T-helper 2 cell (primary cell): ENCODE measurements around the gene WASF2.
A peak's percentile ranks its signal among the peaks of the same experiment; 100 is the strongest.
"Not testable (repeated sequence)": the region's sequence is repeated elsewhere in the genome, so short reads cannot be mapped to it uniquely, and the experiment has no call there.

Experiments
- DNase-seq, 5 experiments: peaks; one replicate each; pipeline versions ENCODE4 v3.0.0 to v3.0.0-alpha.2; 2012 to 2022

The WASF2 gene

DNA sequence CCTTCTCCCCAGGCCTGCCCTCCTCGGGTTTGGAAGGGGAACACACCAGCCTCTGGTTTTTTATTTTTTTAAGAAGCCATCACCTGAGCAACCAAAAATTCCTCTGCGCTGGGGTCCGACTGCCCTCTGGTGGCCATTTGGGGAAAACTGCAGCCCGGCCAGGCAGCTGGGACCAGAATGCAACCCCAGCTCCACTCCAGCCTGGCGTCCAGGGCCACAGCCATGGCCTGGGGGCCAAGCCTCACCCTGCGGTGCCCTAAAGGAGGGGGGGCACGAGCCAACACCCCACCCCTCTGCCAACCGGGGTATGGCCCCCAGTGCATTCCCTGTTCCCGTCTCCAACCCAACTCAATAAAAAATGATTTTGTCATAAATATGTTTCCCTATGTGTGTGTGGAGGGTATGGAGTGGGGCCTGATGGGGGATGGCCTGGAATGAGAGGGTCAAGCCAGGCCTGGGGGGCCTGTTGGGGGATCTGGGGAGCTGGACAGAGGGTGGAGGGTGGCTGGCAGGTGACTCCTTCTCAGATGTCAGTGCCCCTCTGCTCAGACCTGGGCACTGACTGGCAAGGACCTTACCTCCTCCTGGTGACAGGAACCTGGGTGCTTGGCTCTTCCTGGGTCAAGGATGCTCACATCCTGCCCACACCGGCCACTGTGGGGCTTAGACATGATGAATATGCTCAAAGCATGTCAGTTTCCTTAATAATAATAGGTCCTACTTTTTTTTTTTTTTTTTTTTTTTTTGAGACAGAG is 94.3 kb downstream of the WASF2 start:
- DNase-seq, result peak; percentile 50 to 75 (median 70)

DNA sequence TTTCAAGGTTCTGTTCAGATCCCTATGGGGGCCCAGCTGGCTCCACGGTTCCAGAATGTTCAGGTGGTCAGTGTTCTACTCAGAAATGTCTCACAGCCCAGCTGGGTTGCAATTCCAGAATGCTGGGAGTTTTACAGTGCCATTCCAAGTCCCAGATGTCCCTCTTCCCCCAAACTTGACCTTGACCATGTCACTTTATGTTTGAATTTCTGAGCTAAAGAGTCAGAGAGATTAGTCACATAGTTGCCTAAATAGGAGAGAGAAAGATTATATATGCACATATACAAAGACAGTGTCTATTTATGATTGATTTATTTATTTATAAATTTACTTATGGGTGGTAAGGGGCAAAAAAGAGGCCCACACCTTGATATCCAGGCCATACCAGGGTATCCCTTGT is 95.0 kb downstream of the WASF2 start:
- no peak for DNase-seq

DNA sequence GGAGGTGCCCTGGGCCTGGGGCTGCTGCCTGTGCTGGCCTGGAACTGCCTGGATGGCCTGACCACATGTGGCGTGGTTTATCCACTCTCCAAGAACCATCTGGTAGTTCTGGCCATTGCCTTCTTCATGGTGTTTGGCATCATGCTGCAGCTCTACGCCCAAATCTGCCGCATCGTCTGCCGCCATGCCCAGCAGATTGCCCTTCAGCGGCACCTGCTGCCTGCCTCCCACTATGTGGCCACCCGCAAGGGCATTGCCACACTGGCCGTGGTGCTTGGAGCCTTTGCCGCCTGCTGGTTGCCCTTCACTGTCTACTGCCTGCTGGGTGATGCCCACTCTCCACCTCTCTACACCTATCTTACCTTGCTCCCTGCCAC is 95.7 kb downstream of the WASF2 start:
- DNase-seq, result no peak

DNA sequence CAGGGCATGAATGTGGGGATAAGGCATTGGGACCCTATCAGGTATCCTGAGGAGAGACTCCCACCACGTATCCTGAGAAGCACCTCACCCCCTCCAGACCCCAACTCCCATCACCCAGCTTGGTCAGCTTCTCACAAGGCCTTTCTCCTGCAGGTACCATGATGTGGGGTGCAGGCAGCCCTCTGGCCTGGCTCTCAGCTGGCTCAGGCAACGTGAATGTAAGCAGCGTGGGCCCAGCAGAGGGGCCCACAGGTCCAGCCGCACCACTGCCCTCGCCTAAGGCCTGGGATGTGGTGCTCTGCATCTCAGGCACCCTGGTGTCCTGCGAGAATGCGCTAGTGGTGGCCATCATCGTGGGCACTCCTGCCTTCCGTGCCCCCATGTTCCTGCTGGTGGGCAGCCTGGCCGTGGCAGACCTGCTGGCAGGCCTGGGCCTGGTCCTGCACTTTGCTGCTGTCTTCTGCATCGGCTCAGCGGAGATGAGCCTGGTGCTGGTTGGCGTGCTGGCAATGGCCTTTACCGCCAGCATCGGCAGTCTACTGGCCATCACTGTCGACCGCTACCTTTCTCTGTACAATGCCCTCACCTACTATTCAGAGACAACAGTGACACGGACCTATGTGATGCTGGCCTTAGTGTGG is 96.2 kb downstream of the WASF2 start:
- no peak for DNase-seq

DNA sequence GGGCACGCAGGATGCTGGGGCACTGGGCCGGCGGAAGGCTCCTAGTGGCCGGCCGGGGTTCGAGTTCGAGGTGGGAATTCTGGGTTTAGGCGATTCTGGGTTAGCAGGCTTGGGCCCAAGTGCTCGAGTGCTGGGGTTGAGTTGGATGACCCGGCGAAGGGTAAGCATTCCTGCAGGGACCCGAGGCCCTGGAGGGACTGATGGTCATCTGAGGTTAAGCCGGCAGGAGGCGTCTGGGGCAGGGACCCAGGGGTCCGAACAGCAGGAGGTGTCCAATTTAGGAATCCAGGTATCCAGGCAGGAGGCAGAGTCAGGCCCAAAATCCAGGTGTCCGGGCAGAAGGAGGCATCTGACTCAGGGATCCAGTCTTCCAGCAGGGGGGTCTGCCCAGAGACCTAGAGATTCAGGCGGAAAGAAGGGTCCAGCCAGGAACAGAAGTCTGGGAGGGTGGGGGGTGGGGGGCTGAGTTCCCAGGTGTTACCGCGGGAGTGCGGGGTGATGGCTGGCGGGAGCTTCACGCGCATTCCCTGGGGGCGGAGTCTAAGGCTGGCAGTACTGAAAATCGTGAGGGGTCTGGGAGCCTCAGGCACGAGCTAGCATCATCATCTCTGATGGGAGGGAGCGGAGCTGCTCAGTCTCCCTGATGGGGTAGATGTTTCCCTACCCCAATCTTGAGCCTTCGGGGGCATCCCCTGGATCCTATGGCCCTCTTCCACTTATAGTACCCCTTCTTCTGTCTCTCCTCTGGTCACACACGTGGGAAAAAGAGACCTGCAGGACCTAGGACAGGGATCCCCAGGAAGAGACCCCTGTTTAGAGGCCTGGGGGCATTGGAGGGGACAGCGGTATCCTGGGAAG is 97.0 kb downstream of the WASF2 start:
- no peak for DNase-seq

DNA sequence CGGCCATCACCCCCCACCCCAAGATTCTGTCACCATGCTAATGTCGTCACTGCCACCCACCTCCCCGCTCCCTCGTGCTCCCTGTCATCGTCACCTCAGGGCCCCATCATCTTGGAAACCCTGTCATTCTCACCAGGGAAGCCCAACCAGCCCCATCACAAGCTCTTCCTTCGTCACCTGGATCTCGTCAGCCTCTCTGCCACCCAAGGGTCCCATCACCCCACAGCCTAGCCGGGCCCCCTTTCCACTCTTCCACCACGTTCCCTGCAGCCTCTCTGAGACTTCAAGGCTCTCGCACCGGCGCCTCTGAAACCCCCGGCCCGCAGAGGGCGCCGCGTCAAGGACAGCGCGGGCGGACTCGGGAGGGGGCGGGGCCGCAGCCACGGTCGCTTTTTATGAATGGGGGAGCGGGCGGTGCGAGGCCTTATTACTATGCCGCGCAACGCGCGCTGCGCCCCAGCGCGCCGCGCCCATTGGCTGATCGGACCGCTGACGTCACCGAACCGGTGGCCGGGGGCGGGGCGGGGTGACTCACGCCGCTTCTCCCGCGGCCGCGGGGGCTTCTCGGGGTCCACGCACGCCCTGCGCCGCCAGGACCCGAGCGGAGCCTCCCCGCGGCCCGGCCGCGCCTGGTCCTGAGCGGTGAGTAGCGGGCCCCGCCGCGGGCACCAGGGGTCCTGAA is 97.7 kb downstream of the WASF2 start, which contains the start of gene GPR3:
GPR3 (plus strand) TSS at position 527 of the 682 bp plus-strand sequence. CDS start 1,177 bp downstream, outside the sequence.
- peak; percentile 84 to 94 (median 91) for DNase-seq

DNA sequence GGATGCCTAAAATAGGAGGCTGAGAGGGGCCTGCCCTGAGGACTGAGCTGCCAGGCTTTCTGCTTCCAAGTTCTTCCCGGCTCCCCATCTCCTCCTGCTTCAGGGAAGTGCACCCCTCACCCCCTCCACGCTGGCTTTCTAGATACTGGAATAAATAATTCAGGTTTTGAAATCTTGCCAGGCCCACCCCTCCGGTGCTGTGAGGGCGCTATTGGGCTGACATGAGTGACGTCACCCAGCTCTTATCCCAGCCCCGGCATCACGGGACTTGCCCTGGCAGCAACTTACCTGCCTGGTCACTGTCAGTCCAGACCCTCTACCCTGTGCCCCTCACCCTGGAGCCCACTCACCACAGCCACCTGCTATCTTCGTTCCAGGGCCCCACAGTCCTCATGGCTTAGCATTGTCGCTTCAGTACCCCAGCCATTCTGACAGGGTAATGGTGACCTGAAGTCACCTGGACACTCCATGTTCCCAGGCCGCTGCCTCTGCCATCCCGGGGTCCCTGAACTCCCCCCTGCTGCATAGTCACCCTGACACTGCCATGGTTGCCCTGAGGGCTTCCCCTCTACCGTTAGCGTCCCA is 98.4 kb downstream of the WASF2 start:
- peak in 1 of 5 experiments; percentile 34 for DNase-seq

DNA sequence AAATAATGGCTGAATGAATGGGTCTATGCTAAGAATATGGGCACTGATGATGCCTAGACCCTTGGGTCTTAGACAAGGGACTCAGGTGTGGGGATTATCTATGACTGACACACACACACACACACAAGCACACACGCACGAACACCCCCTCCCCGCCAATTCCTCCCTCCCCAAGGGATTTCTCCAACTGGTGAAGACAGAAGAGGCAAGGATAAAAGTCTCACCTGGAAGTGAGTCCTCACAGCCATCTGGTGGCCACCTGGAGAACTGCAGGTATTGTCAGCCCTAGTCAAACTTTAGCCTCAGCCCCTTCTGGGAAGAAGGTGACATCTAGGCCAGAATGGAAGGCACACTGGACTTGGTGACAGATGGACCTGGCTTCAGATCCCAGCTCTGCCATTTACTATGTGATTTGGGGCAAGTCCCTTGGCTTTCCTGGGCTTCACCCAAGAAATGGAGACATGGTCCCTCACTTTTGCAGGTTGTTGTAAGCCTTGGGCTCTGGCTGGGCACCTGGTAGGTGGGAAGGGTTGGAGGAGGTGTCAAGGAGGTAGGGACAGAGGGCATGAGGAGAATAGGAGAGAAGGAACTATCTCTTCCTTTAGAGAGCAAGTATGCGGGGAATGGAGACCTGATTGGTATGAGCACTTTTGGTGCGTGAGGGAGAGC is 101.5 kb downstream of the WASF2 start:
- DNase-seq, result peak; percentile 48 to 71 (median 60)

DNA sequence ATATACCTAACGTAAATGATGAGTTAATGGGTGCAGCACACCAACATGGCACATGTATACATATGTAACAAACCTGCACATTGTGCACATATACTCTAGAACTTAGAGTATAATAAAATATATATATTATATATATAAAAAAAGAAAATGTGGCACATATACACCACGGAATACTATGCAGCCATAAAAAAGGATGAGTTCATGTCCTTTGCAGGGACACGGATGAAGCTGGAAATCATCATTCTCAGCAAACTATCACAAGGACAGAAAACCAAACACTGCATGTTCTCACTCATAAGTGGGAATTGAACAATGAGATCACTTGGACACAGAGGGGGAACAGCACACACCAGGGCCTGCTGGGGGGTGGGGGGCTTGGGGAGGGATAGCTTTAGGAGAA is 105.2 kb downstream of the WASF2 start:
- not testable (repeated sequence) for DNase-seq

DNA sequence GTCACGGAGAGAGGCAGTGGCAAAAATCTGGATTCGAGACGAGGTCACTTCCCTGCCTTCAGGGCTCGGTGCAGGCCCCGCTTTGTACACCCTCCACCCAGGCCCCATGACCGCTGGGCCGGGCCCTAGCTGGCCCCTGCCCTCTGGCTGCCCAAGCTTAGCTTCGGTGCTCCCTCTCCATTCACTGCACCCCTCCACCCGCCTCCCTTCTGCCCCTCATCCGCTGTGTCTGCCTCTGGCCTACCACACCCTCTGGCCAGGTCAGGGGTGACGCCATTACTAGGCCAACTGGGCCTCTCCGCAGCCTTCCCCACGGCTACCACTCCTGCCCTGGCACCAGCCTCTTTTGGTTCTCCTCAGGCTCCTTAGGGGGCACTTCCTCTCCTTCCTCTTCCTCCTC is 106.3 kb downstream of the WASF2 start:
- no peak for DNase-seq

DNA sequence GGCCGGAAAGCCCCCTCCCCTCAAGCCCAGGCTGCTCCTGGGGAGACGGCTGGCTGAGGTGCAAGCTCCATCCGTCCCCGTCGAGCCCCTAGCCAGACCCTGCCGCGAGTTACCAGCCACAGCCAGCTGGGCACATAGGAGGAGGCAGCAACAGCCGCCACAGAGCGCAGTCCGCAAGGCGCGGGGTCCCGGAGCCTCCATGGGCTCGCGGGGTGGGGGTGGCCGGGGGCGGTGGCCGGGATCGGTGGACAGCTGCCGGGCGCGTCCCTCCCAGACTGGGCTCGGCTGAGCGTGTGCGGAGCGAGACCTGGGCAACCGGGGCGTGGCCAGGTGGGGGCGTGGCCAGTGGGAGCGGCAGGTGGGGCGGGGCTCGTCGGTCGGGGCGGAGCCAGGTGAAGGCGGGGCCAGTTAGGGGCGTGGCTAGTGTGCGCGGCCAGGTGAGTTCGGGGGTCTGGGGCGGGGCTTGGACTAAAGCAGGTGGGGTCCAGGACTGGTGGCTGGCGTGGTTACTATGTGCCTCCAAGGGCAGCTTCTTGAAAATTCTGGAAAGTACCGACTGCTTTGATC is 106.8 kb downstream of the WASF2 start, which contains the start of gene CD164L2:
CD164L2 (minus strand) TSS at position 295 of the 567 bp plus-strand sequence; CDS start at position 201, 94 bp downstream.
- DNase-seq, result peak in 3 of 5 experiments; percentile 24 to 48 (median 38)

DNA sequence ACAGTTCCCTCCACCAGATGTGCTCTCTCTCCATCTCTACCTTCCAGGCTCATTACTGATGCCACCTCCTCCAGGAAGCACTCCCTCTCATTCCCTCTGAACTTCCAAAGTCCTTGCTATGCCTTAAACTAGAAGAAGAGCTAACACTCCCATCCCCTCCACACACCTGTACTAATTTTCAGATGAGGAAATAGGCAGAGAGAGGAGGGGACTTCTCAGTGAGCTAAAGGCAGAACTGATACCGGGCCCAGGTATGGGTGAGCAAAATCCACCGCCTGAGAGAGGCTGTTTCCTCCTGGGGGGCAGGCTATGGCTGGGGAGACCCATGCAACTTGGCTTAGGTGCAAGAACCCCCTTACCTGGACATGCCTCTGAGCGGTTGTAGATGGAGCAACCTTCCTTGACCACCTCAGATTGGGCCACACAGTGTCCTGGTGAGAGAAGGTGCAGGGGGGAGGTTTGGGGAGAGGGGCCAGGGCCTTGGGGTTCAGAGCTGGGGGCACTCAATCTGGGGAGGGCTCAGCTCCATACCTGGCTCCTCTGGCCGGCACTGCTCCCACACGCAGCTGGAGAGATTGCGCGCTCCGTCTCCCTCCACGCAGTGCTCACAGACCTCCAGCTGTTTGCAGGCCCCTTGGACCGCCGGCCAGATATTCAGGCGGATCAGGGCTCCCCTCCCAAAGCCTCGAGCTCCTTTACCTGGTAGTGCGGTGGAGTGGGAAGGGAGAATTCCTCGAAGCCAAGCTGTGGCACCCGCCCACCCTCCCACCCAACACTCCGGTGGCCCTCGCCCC is 107.8 kb downstream of the WASF2 start:
- no peak for DNase-seq

DNA sequence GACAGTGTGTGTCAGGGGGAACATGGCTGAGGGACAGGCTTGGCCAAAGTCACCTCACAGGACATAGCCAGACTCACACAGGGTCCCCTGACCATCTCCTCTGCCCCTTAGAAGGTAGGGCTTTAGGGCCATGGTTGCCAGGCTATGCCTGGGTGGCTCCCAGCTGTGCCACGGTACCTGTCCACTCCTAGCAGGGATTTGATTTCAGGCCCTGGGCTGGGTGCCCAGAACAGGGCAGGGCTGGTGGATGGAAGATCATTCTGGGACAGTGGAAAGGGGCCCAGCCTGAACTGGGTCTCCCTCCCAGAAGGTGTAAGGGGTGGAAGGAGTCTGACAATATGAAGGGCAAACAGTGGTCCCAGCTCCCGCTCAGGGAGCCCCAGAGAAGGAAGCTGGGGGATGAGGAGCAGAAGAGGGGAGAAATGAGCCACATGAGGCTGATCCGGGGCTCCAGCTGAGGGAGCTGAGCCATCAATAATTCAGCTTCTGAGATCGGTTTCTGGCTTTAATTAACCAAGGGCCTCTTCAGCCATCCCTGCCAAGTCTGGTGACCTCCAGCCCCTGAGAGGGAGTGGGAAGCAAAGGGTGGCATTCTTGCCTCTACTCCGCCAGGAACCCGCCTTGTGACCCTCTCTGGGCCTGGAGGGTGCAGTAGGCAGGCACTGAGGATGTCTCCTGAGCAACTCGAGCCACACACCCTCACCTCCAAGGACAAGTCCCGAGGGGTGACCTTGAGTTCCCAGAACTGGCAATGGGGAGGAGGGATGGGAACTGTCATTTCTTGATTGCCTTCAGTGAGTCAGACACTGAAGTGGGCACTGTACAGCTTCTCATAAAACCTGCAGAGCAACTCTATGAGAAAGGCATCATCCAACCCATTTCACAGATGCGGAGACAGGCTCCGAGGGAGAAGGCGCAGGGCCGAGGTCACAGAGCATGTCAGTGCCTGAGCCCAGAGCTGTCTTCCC is 108.9 kb downstream of the WASF2 start:
- DNase-seq, result no peak

DNA sequence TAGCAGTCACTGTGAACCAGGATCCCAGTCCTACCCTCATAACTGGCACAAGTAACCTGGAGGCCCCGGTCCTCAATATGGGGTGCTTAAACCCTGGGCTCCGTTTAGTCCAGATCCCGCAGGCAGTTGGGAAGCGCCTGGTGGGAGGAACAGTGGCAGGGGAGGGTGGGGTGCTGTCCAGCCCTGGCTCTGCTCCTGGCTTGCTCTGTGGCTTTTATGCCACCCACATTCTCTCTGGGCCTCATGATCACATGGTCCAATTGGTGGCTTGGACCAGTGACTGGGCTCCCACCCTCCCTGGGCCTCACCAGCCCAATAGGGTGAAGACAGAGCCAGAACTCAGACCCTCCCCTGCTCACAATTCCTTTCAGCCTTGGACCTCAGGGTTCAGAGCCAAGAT is 109.7 kb downstream of the WASF2 start:
- no peak for DNase-seq

DNA sequence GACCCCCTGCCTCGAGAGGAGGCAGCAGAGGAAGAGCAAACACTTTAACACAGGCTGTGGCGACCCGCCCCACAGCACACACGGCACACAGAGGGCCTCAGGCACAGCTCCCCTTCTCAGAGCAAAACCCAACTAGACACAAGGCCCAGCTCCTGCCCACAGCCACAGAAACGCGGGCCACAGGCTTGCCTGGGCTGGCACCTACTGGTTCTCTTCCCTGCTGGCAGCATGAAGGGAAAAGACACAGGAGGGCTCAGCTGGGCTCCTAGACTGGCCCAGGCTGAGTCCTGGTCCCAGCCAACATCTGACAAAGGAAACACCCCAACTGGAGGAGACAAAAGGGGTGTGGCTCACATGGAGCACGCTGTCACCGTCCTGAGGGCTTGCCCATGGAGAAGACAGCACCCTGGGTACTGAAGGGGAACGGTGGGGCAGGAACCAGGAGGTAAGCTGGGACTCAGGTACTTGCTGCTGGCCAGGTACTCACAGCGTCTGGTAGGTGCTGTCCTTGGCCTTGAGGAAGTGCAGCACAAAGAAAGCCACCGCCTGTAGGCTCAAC is 110.3 kb downstream of the WASF2 start:
- no peak for DNase-seq

DNA sequence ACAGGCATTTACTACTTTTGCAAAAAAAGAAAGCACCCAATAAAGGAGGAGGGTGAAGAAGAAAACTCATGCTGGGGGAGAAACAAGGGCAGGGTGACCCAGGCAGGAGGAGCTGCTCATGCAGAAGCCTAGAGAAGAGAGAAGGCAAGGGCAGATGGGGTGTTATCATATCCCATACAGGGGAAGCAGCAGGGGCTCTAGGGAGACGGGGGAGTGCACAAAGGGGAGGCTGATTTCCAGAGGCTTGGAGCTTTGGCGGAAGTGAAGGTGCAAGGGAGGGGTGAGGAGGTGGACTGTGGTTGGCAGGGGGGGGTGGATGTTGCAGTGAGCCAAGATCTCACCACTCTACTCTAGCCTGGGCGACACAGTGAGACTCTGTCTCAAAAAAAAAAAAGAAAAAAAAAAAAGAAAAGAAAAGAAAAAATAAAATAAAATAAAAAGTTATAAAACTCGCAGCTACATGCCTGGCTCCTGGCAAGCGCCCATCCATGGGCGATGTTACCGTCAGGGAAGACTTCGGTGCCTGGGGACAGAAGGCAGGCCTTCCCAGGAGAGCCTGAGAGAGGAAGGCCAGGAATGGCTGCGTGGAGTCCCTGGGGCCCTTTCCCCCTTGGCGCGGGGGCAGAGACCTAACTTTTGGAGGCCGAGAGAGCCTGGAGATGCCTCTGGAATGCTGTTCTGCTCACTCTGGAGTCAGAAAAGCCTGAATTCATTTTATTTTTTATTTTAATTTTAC is 112.0 kb downstream of the WASF2 start:
- DNase-seq, result no peak

DNA sequence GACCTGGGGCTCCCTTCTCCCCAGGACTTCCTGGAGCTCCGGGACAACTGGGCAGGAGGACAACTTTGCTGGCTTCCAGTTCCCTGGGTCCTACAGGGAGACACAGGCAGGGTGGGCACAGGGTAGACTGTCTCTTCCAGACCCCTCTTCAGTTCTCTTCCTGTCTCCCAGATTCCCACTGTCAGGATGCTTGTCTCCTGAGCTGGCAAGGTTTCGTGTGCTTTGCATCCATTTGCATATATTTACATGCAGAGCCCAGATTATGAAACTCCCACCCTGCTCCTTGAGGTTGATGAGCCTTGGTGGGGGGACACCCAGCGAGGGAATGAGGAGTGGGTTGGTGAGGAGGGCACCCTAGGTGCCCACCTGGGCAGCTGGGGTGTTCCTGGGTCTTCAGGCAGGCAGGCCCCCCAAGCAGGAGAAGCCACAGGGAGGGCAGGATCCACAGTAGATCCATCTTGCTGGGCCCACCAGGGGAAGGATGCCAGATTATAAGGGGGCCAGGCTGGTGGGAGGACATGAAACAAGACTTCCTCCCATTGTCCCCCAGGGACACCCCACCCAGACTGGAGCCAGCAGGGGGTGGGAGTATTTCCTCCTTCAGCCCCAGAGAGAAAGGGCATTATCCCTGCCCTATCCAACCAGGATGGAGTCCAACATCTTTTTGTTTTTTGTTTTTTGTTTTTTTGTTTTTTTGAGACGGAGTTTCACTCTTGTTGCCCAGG is 115.4 kb downstream of the WASF2 start, which contains the start of gene FCN3:
FCN3 (minus strand) TSS at position 463 of the 725 bp plus-strand sequence; CDS start at position 457, 6 bp downstream.
- no peak for DNase-seq
